ENCODE results near the gene ZNF324.
A peak's percentile ranks its signal among the peaks of the same experiment; 100 is the strongest.
"Not testable (repeated sequence)": the region's sequence is repeated elsewhere in the genome, so short reads cannot be mapped to it uniquely, and the experiment has no call there.

GRCh38 chr19:58484349-58484748 is 17.5 kb downstream of the ZNF324 start:
- TF ChIP-seq CTCF (IDR thresholded peaks at IDR 0.05), result peak; percentile 30; the same call in 1 of the 2 replicates
- not testable (repeated sequence) for TF ChIP-seq POLR2AphosphoS5 (IDR thresholded peaks at IDR 0.05; ENCODE audit: low read depth, low read length); ZBTB33 (IDR thresholded peaks at IDR 0.05; ENCODE audit: borderline replicate concordance, low read depth); TCF12 (IDR thresholded peaks at IDR 0.05); EP300 (IDR thresholded peaks at IDR 0.05; ENCODE audit: borderline replicate concordance in 1 of 2, low read depth in 1 of 2, low read length in 1 of 2); YY1 (IDR thresholded peaks at IDR 0.05; ENCODE audit: low read depth); EZH2phosphoT487 (IDR thresholded peaks at IDR 0.05; ENCODE audit: borderline replicate concordance, low read depth); USF2 (IDR thresholded peaks at IDR 0.05; ENCODE audit: borderline replicate concordance, low read depth, low read length); FOXM1 (IDR thresholded peaks at IDR 0.05; ENCODE audit: low read depth); SIN3A (IDR thresholded peaks at IDR 0.05; ENCODE audit: borderline replicate concordance, low read depth, low read length); MEF2A (IDR thresholded peaks at IDR 0.05; ENCODE audit: borderline replicate concordance, low read depth); RFX5 (IDR thresholded peaks at IDR 0.05; ENCODE audit: low read length); RAD21 (IDR thresholded peaks at IDR 0.05; ENCODE audit: low read length); GATA2 (CRISPR knock-in tag; IDR thresholded peaks at IDR 0.05)
